Superior temporal gyrus (tissue), 1 donor: ENCODE measurements around the gene C20orf204.
A peak's percentile ranks its signal among the peaks of the same experiment; 100 is the strongest.
"Not testable (repeated sequence)": the region's sequence is repeated elsewhere in the genome, so short reads cannot be mapped to it uniquely, and the experiment has no call there.

Experiments used
- DNase-seq: peaks from one replicate; pipeline ENCODE4 v3.0.0-alpha.2; 2016; ENCODE audit errors: extremely low spot score

The C20orf204 gene

GRCh38 chr20:64083378-64083803 lies 47.4 kb downstream of the C20orf204 start:
- DNase-seq = peak; percentile 67

- DNase-seq = no peak
Observed at GRCh38 chr20:64083804-64084684, 48.1 kb downstream of the C20orf204 start, which contains the start of gene LKAAEAR1. TSS of gene LKAAEAR1 (minus strand) at chr20:64084398. CDS start at chr20:64084219, 179 bp downstream.

- no peak for DNase-seq
Observed at GRCh38 chr20:64084685-64085152, 48.7 kb downstream of the C20orf204 start.

- no peak for DNase-seq
Observed at GRCh38 chr20:64086801-64087200, 50.8 kb downstream of the C20orf204 start.

GRCh38 chr20:64087226-64087825 lies 51.3 kb downstream of the C20orf204 start:
- not testable (repeated sequence) for DNase-seq

- not testable (repeated sequence) for DNase-seq
Observed at GRCh38 chr20:64088586-64088985, 52.6 kb downstream of the C20orf204 start.
